ENCODE results near the gene TCAF1.
"Not testable (repeated sequence)": the region's sequence is repeated elsewhere in the genome, so short reads cannot be mapped to it uniquely, and the experiment has no call there.

Gene TCAF1

DNA sequence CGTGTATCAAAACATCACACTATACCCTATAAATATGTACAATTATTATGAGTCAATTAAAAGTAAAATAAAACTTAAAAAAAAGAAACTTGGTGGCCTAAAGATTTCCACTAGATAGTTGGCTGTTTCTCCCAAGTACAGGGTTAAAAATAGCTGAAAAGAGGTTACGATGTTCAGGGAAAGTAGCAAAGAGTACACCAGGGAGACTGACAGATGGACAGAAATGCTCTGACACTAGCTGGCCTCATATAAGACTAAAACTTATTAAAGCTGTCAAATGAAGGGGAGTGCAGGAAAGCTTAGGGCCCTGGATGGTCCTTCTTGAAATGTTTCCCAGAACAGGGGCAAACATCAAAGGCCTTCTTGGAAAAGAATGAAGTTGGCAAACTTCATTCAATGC lies 51.3 kb downstream of the TCAF1 start:
- DNase-seq = no peak

DNA sequence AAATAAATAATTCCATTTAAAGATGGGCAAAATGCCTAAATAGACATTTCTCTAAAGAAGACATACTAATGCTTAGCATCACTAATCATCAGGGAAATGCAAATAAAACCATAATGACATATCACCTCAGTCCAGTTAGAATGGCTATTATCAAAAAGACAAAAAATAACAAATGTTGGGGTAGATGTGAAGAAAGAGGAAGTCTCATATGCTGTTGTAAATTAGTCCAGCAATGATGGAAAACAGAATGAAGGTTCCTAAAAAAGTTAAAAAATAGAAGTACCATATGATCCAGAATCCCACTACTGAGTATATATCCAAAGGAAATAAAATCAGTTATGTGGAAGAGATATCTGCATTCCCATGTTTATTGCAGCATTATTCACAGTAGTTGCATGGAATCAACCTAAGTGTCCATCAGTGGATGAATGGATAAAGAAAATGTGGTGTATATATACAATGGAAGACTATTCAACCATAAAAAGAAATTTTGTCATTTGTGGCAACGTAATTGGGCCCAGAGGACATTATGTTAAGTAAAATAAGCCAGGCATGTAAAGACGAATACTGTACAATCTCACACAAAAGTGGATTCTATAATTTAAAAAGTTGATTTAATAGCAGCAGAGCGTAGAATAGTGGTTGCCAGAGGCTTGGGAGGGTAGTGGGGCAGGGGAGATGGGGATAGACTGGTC lies 52.0 kb downstream of the TCAF1 start:
- DNase-seq = no peak

DNA sequence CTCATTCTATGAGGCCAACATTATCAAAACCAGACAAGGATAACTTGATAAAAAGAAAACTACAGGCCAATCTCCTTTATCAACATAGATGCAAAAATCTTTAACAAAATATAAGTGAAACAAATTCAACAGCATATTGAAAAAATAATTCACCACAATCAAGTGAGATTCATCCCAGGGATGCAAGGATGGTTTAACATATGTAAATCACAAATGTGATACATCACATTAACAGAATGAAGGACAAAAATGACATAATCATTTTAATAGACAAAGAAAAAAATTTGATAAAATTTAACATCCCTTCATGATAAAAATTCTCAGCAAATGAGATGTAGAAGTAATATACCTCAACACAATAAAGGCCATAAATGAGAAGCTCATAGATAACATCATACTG lies 53.8 kb downstream of the TCAF1 start:
- no peak for DNase-seq

DNA sequence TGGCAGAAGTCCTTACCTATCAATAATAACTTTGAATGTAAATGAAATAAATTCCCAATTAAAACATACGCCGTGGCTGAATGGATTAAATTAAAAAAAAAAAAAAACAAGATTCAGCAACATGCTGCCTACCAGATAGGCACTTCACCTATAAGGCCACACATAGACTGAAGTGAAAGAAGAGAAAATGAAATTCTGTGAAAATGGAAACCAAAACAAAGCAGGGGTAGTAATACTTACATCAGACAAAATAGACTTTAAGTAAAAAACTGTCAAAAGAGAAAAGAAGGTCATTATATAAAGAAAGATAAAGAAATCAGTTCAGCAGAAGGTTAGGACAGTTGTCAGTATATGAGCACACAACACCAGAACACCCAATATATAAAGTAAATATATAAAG lies 55.3 kb downstream of the TCAF1 start:
- no peak for DNase-seq

DNA sequence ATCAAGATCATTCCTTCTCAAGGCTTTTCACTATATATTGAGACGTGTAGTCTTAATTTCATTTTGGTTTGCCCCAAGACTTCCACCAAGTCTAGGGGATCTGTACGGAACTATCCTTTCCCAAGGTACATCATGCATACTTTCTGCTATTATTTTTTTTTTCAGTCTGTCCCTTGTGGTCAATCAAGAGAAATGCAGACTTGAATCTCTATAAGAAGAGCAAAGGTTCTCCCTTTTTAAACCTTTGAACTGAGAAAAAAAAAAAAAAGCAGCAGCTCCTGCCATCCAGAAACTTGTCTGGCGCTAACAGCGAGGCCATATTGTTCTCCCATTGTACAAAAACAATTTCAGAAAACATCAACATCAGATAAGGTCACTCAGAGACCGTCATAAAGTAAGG lies 60.3 kb downstream of the TCAF1 start:
- DNase-seq = not testable (repeated sequence)

- not testable (repeated sequence) for DNase-seq
Measured at GRCh38 chr7:143840062-143840461, 61.9 kb downstream of the TCAF1 start.

GRCh38 chr7:143837223-143837622 lies 64.8 kb downstream of the TCAF1 start:
- DNase-seq = not testable (repeated sequence)

- DNase-seq = not testable (repeated sequence)
Measured at GRCh38 chr7:143836622-143837021, 65.4 kb downstream of the TCAF1 start.

DNA sequence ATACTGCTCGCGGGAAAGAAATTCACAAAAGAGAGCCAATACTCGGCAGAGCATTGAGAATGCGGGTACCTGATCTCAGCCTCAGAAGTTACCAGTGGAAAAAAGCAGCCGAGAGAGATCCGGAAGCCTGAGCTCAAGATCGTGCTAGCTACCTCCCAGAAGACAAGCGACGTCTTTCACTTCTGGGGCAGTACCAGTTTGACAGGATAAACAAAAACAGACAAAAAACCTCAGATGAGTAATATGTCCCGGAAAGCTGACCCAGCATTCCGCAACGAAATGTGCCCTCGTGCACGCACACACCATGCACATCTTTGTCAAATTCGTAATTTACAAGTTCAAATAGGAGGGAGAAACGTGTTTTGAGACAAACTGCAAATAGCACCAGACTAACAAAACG lies 65.9 kb downstream of the TCAF1 start:
- not testable (repeated sequence) for DNase-seq

GRCh38 chr7:143826578-143826977 lies 75.4 kb downstream of the TCAF1 start:
- not testable (repeated sequence) for DNase-seq

GRCh38 chr7:143824295-143825135 lies 77.5 kb downstream of the TCAF1 start:
- DNase-seq = not testable (repeated sequence)

GRCh38 chr7:143823634-143824294 lies 78.2 kb downstream of the TCAF1 start:
- DNase-seq = not testable (repeated sequence)

GRCh38 chr7:143821392-143822277 lies 80.3 kb downstream of the TCAF1 start:
- DNase-seq = not testable (repeated sequence)

- not testable (repeated sequence) for DNase-seq
Measured at GRCh38 chr7:143817873-143818272, 84.1 kb downstream of the TCAF1 start.

- DNase-seq = not testable (repeated sequence)
Measured at GRCh38 chr7:143816471-143817133, 85.4 kb downstream of the TCAF1 start.

GRCh38 chr7:143810639-143811038 lies 91.3 kb downstream of the TCAF1 start:
- not testable (repeated sequence) for DNase-seq

GRCh38 chr7:143806664-143807071 lies 95.3 kb downstream of the TCAF1 start:
- not testable (repeated sequence) for DNase-seq
